IMR-90 (cell line): ENCODE results near the gene LPAR1. TPM values are rescaled to one million over a fixed set of nuclear protein-coding genes. Genes with fewer than 3 reads are reported as not detected.

Experiments used
- ATAC-seq: fragments of 200-7000 bp; cut with Tn5 transposase; 2 replicates; pipeline ENCODE4 v1.9.1; 2020; ENCODE audit warnings: low read depth, mild to moderate bottlenecking, moderate library complexity
- BruUV-seq: library from RNA; stranded (reverse); fragments of 400-500 nt; replicated peaks from 2 replicates; lab custom pipeline; 2021; lab: Mats Ljungman, UMichigan
- CTCF ChIA-PET: fragments of 300-600 bp; formaldehyde crosslinking; extraction: SDS; loops from one replicate; lab custom pipeline; 2021; ENCODE audit warnings: antibody characterized with exemption; lab: Yijun Ruan, JAX
- POLR2A ChIA-PET: fragments of 300-600 bp; sonication (Branson Sonifier 250); formaldehyde crosslinking; loops from one replicate; lab custom pipeline; 2022; ENCODE audit warnings: antibody characterized with exemption; ENCODE audit not compliant: unreplicated experiment; lab: Charles Lee
- DNase-seq: peaks from one replicate; pipeline ENCODE4 v3.0.0; 2013
- H2AFZ ChIP-seq: replicated peaks from 2 replicates; pipeline ENCODE3; 2013; ENCODE audit warnings: low read length, mild to moderate bottlenecking; ENCODE audit not compliant: poor library complexity
- H2AK5ac ChIP-seq: 2 replicates; pipeline ENCODE4 v1.6.1; 2013; ENCODE audit warnings: low read depth, low read length, inconsistent platforms
- H2AK9ac ChIP-seq: replicated peaks from 2 replicates; pipeline ENCODE3; 2013; ENCODE audit warnings: mild to moderate bottlenecking, low read depth, low read length, moderate library complexity; ENCODE audit not compliant: poor library complexity
- H2BK120ac ChIP-seq: 2 replicates; pipeline ENCODE4 v1.6.1; 2013; ENCODE audit warnings: low read depth, low read length, inconsistent platforms
- H2BK15ac ChIP-seq: 3 replicates; pipeline ENCODE4 v1.6.1; 2013; ENCODE audit warnings: low read depth, low read length, inconsistent platforms
- H2BK20ac ChIP-seq: 2 replicates; pipeline ENCODE4 v1.6.1; 2013; ENCODE audit warnings: low read depth, mild to moderate bottlenecking, inconsistent platforms, low read length, moderate library complexity
- H2BK5ac ChIP-seq: 2 replicates; pipeline ENCODE4 v1.6.1; 2013; ENCODE audit warnings: mild to moderate bottlenecking, low read depth, low read length, inconsistent platforms; ENCODE audit not compliant: poor library complexity, severe bottlenecking
- H3K14ac ChIP-seq: replicated peaks from 2 replicates; pipeline ENCODE4 v1.6.1; 2013; ENCODE audit warnings: low read depth, low read length, inconsistent platforms
- H3K18ac ChIP-seq: 2 replicates; pipeline ENCODE4 v1.6.1; 2013; ENCODE audit warnings: low read depth, low read length, control low read depth
- H3K23ac ChIP-seq: 2 replicates; pipeline ENCODE4 v1.6.1; 2013; ENCODE audit warnings: low read depth, low read length, inconsistent platforms
- H3K27ac ChIP-seq: 2 replicates; pipeline ENCODE4 v1.5.1; 2013; ENCODE audit warnings: mild to moderate bottlenecking, control low read depth, low read length; ENCODE audit not compliant: insufficient read depth
- H3K27me3 ChIP-seq: 2 replicates; pipeline ENCODE4 v1.6.1; 2013; ENCODE audit warnings: low read length; ENCODE audit not compliant: control insufficient read depth, insufficient read depth
- H3K36me3 ChIP-seq: 2 replicates; pipeline ENCODE4 v1.6.1; 2013; ENCODE audit warnings: low read length, mixed read lengths; ENCODE audit not compliant: control insufficient read depth, insufficient read depth
- H3K4ac ChIP-seq: 2 replicates; pipeline ENCODE4 v1.6.1; 2013; ENCODE audit warnings: low read depth, low read length, inconsistent platforms
- H3K4me1 ChIP-seq: 2 replicates; pipeline ENCODE4 v1.6.1; 2013; ENCODE audit warnings: low read length, mixed read lengths; ENCODE audit not compliant: control insufficient read depth, insufficient read depth
- H3K4me2 ChIP-seq: 2 replicates; pipeline ENCODE4 v1.6.1; 2013; ENCODE audit warnings: low read depth, mild to moderate bottlenecking, control low read depth, low read length, moderate library complexity
- H3K4me3 ChIP-seq: 2 replicates; pipeline ENCODE4 v1.5.1; 2013; ENCODE audit warnings: low read depth, mild to moderate bottlenecking, control low read depth, low read length, moderate library complexity; ENCODE audit not compliant: insufficient read depth
- H3K56ac ChIP-seq: 2 replicates; pipeline ENCODE4 v1.6.1; 2013; ENCODE audit warnings: low read length, inconsistent platforms; ENCODE audit not compliant: insufficient read depth; ENCODE audit errors: extremely low read depth
- H3K79me1 ChIP-seq, 2 experiments: 2 replicates each; pipeline ENCODE4 v1.6.1; 2013; ENCODE audit warnings: low read length in 2 of 2, inconsistent platforms in 1 of 2, low read depth in 1 of 2
- H3K9ac ChIP-seq: 2 replicates; pipeline ENCODE4 v1.6.1; 2013; ENCODE audit warnings: low read depth, low read length, control low read depth
- H3K9me1 ChIP-seq: 2 replicates; pipeline ENCODE4 v1.6.1; 2013; ENCODE audit warnings: low read length, inconsistent platforms; ENCODE audit not compliant: insufficient read depth
- H3K9me3 ChIP-seq: 2 replicates; pipeline ENCODE4 v1.6.1; 2013; ENCODE audit warnings: low read length; ENCODE audit not compliant: control insufficient read depth, insufficient read depth
- H4K20me1 ChIP-seq: 2 replicates; pipeline ENCODE4 v1.6.1; 2013; ENCODE audit warnings: low read length, inconsistent platforms; ENCODE audit not compliant: insufficient read depth
- H4K5ac ChIP-seq: 2 replicates; pipeline ENCODE4 v1.6.1; 2013; ENCODE audit warnings: mild to moderate bottlenecking, low read depth, low read length, control low read depth
- H4K8ac ChIP-seq, 2 experiments: 2 replicates each; pipeline ENCODE4 v1.6.1; 2013; ENCODE audit warnings: low read depth in 2 of 2, low read length in 2 of 2, control low read depth in 1 of 2, inconsistent platforms in 1 of 2
- H4K91ac ChIP-seq: 2 replicates; pipeline ENCODE4 v1.6.1; 2013; ENCODE audit warnings: low read depth, low read length, inconsistent platforms; ENCODE audit not compliant: insufficient read depth
- BHLHE40 ChIP-seq: fragments of 150-350 bp; IDR thresholded peaks from 2 replicates; pipeline ENCODE4 v1.6.1; 2016; ENCODE audit warnings: mild to moderate bottlenecking, low read depth, low read length
- CEBPB ChIP-seq: IDR thresholded peaks from 2 replicates; pipeline ENCODE4 v1.6.1; 2012; ENCODE audit warnings: low read depth, low read length, improper control_type of control experiment
- CHD1 ChIP-seq: IDR thresholded peaks from 2 replicates; pipeline ENCODE4 v1.6.1; 2012; ENCODE audit warnings: low read depth, low read length, improper control_type of control experiment
- CTCF ChIP-seq: conservative IDR thresholded peaks from 2 replicates; pipeline ENCODE4 v1.5.1; 2012; ENCODE audit warnings: mild to moderate bottlenecking, low read depth, low read length, improper control_type of control experiment
- ELK1 ChIP-seq: fragments of 150-350 bp; IDR thresholded peaks from 2 replicates; pipeline ENCODE4 v1.6.1; 2016; ENCODE audit warnings: low read depth, mild to moderate bottlenecking, low read length, moderate library complexity, borderline replicate concordance
- FOS ChIP-seq: fragments of 150-350 bp; IDR thresholded peaks from 2 replicates; pipeline ENCODE4 v1.6.1; 2016; ENCODE audit warnings: low read depth, low read length
- MAFK ChIP-seq: IDR thresholded peaks from 2 replicates; pipeline ENCODE4 v1.6.1; 2012; ENCODE audit warnings: low read depth, low read length, improper control_type of control experiment
- MAZ ChIP-seq: IDR thresholded peaks from 2 replicates; pipeline ENCODE4 v1.6.1; 2012; ENCODE audit warnings: low read depth, mild to moderate bottlenecking, low read length, improper control_type of control experiment, moderate library complexity, borderline replicate concordance
- MXI1 ChIP-seq: IDR thresholded peaks from 2 replicates; pipeline ENCODE4 v1.6.1; 2012; ENCODE audit warnings: low read depth, mild to moderate bottlenecking, low read length, moderate library complexity, borderline replicate concordance
- NFE2L2 ChIP-seq: fragments of 150-350 bp; IDR thresholded peaks from 2 replicates; pipeline ENCODE4 v1.6.1; 2016; ENCODE audit warnings: low read depth, mild to moderate bottlenecking, low read length
- POLR2A ChIP-seq: IDR thresholded peaks from 2 replicates; pipeline ENCODE4 v1.6.1; 2012; ENCODE audit warnings: mild to moderate bottlenecking, low read depth, low read length
- RAD21 ChIP-seq: IDR thresholded peaks from 2 replicates; pipeline ENCODE4 v1.6.1; 2012; ENCODE audit warnings: low read length, improper control_type of control experiment
- RCOR1 ChIP-seq: IDR thresholded peaks from 2 replicates; pipeline ENCODE4 v1.6.1; 2012; ENCODE audit warnings: mild to moderate bottlenecking, low read length, improper control_type of control experiment; ENCODE audit not compliant: insufficient replicate concordance
- RFX5 ChIP-seq: IDR thresholded peaks from 2 replicates; pipeline ENCODE4 v1.8.0; 2012; ENCODE audit warnings: low read depth, mild to moderate bottlenecking, low read length, moderate library complexity
- SMC3 ChIP-seq: fragments of 150-350 bp; IDR thresholded peaks from 2 replicates; pipeline ENCODE4 v1.6.1; 2016; ENCODE audit warnings: low read depth, mild to moderate bottlenecking, antibody characterized with exemption, low read length, moderate library complexity
- USF2 ChIP-seq: fragments of 150-350 bp; IDR thresholded peaks from 2 replicates; pipeline ENCODE4 v1.6.1; 2017; ENCODE audit warnings: mild to moderate bottlenecking, antibody characterized with exemption, low read length, low read depth
- WGBS, 2 experiments: methylation state at CpG; one replicate each; pipeline versions ENCODE4 v1.1.5 to v1.1.7; 2013; ENCODE audit warnings: missing lambda C conversion rate in 2 of 2; ENCODE audit not compliant: insufficient read length in 1 of 2; ENCODE audit errors: extremely low coverage in 2 of 2; 5-methylcytosine and 5-hydroxymethylcytosine counted together
- dilution Hi-C: fragments of 300-500 bp; cut with HindIII; formaldehyde crosslinking; loops from one replicate; pipeline ENCODE4 v1.14.3; 2018; ENCODE audit warnings: low sequenced_read_pairs; ENCODE audit not compliant: unreplicated experiment
- in situ Hi-C: fragments of 300-500 bp; cut with MboI; formaldehyde crosslinking; loops from 3 replicates; pipeline ENCODE4 v1.14.3; 2019; ENCODE audit warnings: low sequenced_read_pairs, inconsistent platforms, mixed read lengths
- intact Hi-C: fragments of 100-400 bp; cut with micrococcal nuclease; formaldehyde crosslinking; loops from 2 replicates; pipeline ENCODE4 v1.10.0; 2022
- polyA plus RNA-seq, 3 experiments: library from polyadenylated mRNA; depleted of rRNA; stranded (reverse); fragments of >200 nt; gene quantifications; 2 replicates each; pipeline ENCODE4 v1.2.3, GENCODE V29; 2012; ENCODE audit warnings: low replicate concordance in 1 of 3
- total RNA-seq: library from RNA; depleted of rRNA; stranded (reverse); fragments of >200 nt; gene quantifications from 2 replicates; pipeline ENCODE4 v1.2.3, GENCODE V29; 2012

Gene LPAR1
- total and polyA plus RNA-seq, 2 of the 4 experiments (the other 2 are of a cell fraction), result 171 to 315 TPM

- no CpG with 5 or more reads among the region's 4 CpGs for WGBS, 2 experiments
- Histone ChIP-seq H3K4me2 (peak overlapping the region; percentile 50), H3K9me1 (peaks cover 15% of the 10 kb centered on the region)
Observed at GRCh38 chr9:110994771-110995241, 43.5 kb downstream of the LPAR1 start.

More at GRCh38 chr9:110994771-110995241, 43.5 kb downstream of the LPAR1 start:
- Histone ChIP-seq H3K4me1 (peaks cover 20% of the 10 kb centered on the region), H2BK120ac (peak overlapping the region; percentile 5; the same call in 1 of the 2 replicates), H3K14ac (peak overlapping the region; percentile 5), H2BK20ac (peak overlapping the region; percentile 2; the same call in 1 of the 2 replicates), H3K18ac (peak overlapping the region; percentile 66; the same call in 1 of the 2 replicates), H3K36me3 (peaks cover 5% of the 10 kb centered on the region), H3K9ac (no peak overlapping the region), H2AK9ac (no peak overlapping the region), H4K5ac (peak overlapping the region; percentile 10; the same call in 1 of the 2 replicates), H4K8ac (peak overlapping the region in 1 of 2 experiments; percentile 10; a peak in 1 of 4 replicates), H4K91ac (no peak overlapping the region), H2BK5ac (peak overlapping the region; percentile 30), H3K23ac (peak overlapping the region; percentile 50; the same call in 1 of the 2 replicates), H3K56ac (no peak overlapping the region), H2AK5ac (no peak overlapping the region), H3K27ac (peak overlapping the region; percentile 3; the same call in 1 of the 2 replicates), H3K4ac (no peak overlapping the region), H3K9me3 (no peaks in the 10 kb centered on the region), H3K4me3 (no peak overlapping the region), H3K27me3 (no peaks in the 10 kb centered on the region), H4K20me1 (peaks cover 89% of the 10 kb centered on the region), H3K79me1 (peaks cover 14 to 55% of the 10 kb centered on the region in 2 experiments; a peak in 3 of 4 replicates), H2AFZ (no peak overlapping the region), H2BK15ac (no peak overlapping the region)
- peak; percentile 44 for DNase-seq
- in situ Hi-C loops (no loop called here), dilution Hi-C loops (no loop called here), intact Hi-C loops (no loop called here)
- no peak for ATAC-seq
- ChIA-PET POLR2A (no interaction called here), CTCF (no interaction called here)
- no TSS peak for BruUV-seq
- no peak for TF ChIP-seq BHLHE40
- no peak for TF ChIP-seq MAFK
- TF ChIP-seq MXI1, result no peak
- no peak for TF ChIP-seq CHD1
- no peak for TF ChIP-seq POLR2A
- TF ChIP-seq NFE2L2, result no peak
- TF ChIP-seq RFX5, result no peak
- no peak for TF ChIP-seq MAZ
- no peak for TF ChIP-seq RAD21
- no peak for TF ChIP-seq CTCF
- no peak for TF ChIP-seq CEBPB
- TF ChIP-seq ELK1, result no peak
- TF ChIP-seq RCOR1, result no peak
- no peak for TF ChIP-seq SMC3
- no peak for TF ChIP-seq FOS
- no peak for TF ChIP-seq USF2
